H9 (cell line): ENCODE results near the gene MND1. TPM values are rescaled to one million over a fixed set of nuclear protein-coding genes. Genes with fewer than 3 reads are reported as not detected.

Source experiments
- DNase-seq: peaks from one replicate; pipeline ENCODE4 v3.0.0-alpha.2; 2017
- H2AFZ ChIP-seq: one replicate; pipeline ENCODE4 v1.6.1; 2013; ENCODE audit warnings: mild to moderate bottlenecking, low read length, control low read depth, moderate library complexity
- H2AK5ac ChIP-seq: 2 replicates; pipeline ENCODE4 v1.6.1; 2013; ENCODE audit warnings: low read length, control low read depth, mixed read lengths; ENCODE audit not compliant: insufficient read length
- H2BK120ac ChIP-seq: one replicate; pipeline ENCODE4 v1.6.1; 2013; ENCODE audit warnings: low read depth, mild to moderate bottlenecking, low read length, control low read depth, inconsistent platforms; ENCODE audit not compliant: poor library complexity, severe bottlenecking
- H2BK12ac ChIP-seq: 2 replicates; pipeline ENCODE4 v1.6.1; 2013; ENCODE audit warnings: low read length, control low read depth, mixed read lengths, low read depth; ENCODE audit not compliant: insufficient read length
- H2BK15ac ChIP-seq: 2 replicates; pipeline ENCODE4 v1.6.1; 2013; ENCODE audit warnings: low read depth, low read length, control low read depth
- H2BK20ac ChIP-seq: one replicate; pipeline ENCODE4 v1.6.1; 2013; ENCODE audit warnings: low read depth, mild to moderate bottlenecking, low read length, control low read depth, inconsistent platforms; ENCODE audit not compliant: poor library complexity, severe bottlenecking
- H2BK5ac ChIP-seq: 2 replicates; pipeline ENCODE4 v1.6.1; 2013; ENCODE audit warnings: low read length, control low read depth, mixed read lengths; ENCODE audit not compliant: insufficient read length
- H3K14ac ChIP-seq: 2 replicates; pipeline ENCODE4 v1.6.1; 2013; ENCODE audit warnings: low read length, control low read depth; ENCODE audit not compliant: insufficient read depth
- H3K18ac ChIP-seq: 2 replicates; pipeline ENCODE4 v1.6.1; 2013; ENCODE audit warnings: low read depth, mild to moderate bottlenecking, mixed read lengths, low read length, control low read depth; ENCODE audit not compliant: insufficient read length
- H3K23ac ChIP-seq: 2 replicates; pipeline ENCODE4 v1.6.1; 2013; ENCODE audit warnings: low read length, control low read depth, mixed read lengths, low read depth; ENCODE audit not compliant: insufficient read length
- H3K23me2 ChIP-seq: 2 replicates; pipeline ENCODE4 v1.6.1; 2013; ENCODE audit warnings: low read depth, mild to moderate bottlenecking, mixed read lengths, low read length, control low read depth; ENCODE audit not compliant: insufficient read length, poor library complexity, severe bottlenecking
- H3K27ac ChIP-seq: 2 replicates; pipeline ENCODE4 v1.5.1; 2013; ENCODE audit warnings: low read length, control low read depth, mixed read lengths, low read depth; ENCODE audit not compliant: insufficient read length
- H3K27me3 ChIP-seq: 2 replicates; pipeline ENCODE4 v1.6.1; 2013; ENCODE audit warnings: low read length, control low read depth, inconsistent platforms; ENCODE audit not compliant: insufficient read depth
- H3K4ac ChIP-seq: 2 replicates; pipeline ENCODE4 v1.6.1; 2013; ENCODE audit warnings: low read depth, mild to moderate bottlenecking, control low read depth, inconsistent platforms, low read length, moderate library complexity
- H3K4me1 ChIP-seq: 2 replicates; pipeline ENCODE4 v1.6.1; 2013; ENCODE audit warnings: low read length, control low read depth, inconsistent platforms; ENCODE audit not compliant: insufficient read depth
- H3K4me2 ChIP-seq: 2 replicates; pipeline ENCODE4 v1.6.1; 2013; ENCODE audit warnings: low read length, control low read depth, mixed read lengths; ENCODE audit not compliant: insufficient read length, insufficient read depth
- H3K56ac ChIP-seq: 2 replicates; pipeline ENCODE4 v1.6.1; 2013; ENCODE audit warnings: low read depth, mild to moderate bottlenecking, mixed read lengths, low read length, control low read depth; ENCODE audit not compliant: insufficient read length
- H3K79me1 ChIP-seq: 2 replicates; pipeline ENCODE4 v1.6.1; 2013; ENCODE audit warnings: low read depth, mild to moderate bottlenecking, moderate library complexity, low read length, control low read depth, inconsistent platforms; ENCODE audit not compliant: insufficient read depth, poor library complexity, severe bottlenecking
- H3K79me2 ChIP-seq: 2 replicates; pipeline ENCODE4 v1.6.1; 2013; ENCODE audit warnings: low read length, control low read depth, inconsistent platforms; ENCODE audit not compliant: insufficient read depth
- H3K9ac ChIP-seq: 2 replicates; pipeline ENCODE4 v1.6.1; 2013; ENCODE audit warnings: low read length, control low read depth, mixed read lengths; ENCODE audit not compliant: insufficient read length; ENCODE audit errors: extremely low read depth
- H3K9me3 ChIP-seq: one replicate; pipeline ENCODE4 v1.6.1; 2013; ENCODE audit warnings: low read depth, low read length, inconsistent platforms; ENCODE audit not compliant: control insufficient read depth
- H3T11ph ChIP-seq: one replicate; pipeline ENCODE4 v1.6.1; 2013; ENCODE audit warnings: mild to moderate bottlenecking, low read length, control low read depth, inconsistent platforms
- H4K20me1 ChIP-seq: one replicate; pipeline ENCODE4 v1.6.1; 2013; ENCODE audit not compliant: control insufficient read depth, insufficient read length, insufficient read depth
- H4K5ac ChIP-seq: 2 replicates; pipeline ENCODE4 v1.6.1; 2013; ENCODE audit warnings: low read depth, mild to moderate bottlenecking, mixed read lengths, low read length, control low read depth; ENCODE audit not compliant: insufficient read length
- H4K8ac ChIP-seq: replicated peaks from 2 replicates; pipeline ENCODE4 v1.6.1; 2013; ENCODE audit warnings: low read length, control low read depth, mixed read lengths, low read depth; ENCODE audit not compliant: insufficient read length
- H4K91ac ChIP-seq: 2 replicates; pipeline ENCODE4 v1.6.1; 2013; ENCODE audit warnings: low read depth, mild to moderate bottlenecking, moderate library complexity, mixed read lengths, low read length, control low read depth; ENCODE audit not compliant: insufficient read length
- H3K27ac Mint-ChIP-seq, 3 experiments: 2 replicates in 2 of 3; 3 replicates in 1 of 3; pipeline ENCODE4 v1.8.0; 2020 to 2021; ENCODE audit warnings: mixed read lengths in 3 of 3, mild to moderate bottlenecking in 1 of 3, moderate library complexity in 1 of 3
- H3K27me3 Mint-ChIP-seq: 2 replicates; pipeline ENCODE4 v1.8.0; 2021; ENCODE audit warnings: low read depth, mild to moderate bottlenecking, moderate library complexity, mixed read lengths
- H3K36me3 Mint-ChIP-seq, 3 experiments: 2 replicates in 2 of 3; 3 replicates in 1 of 3; pipeline ENCODE4 v1.8.0; 2020 to 2021; ENCODE audit warnings: low read depth in 3 of 3, mixed read lengths in 3 of 3; ENCODE audit not compliant: insufficient read depth in 1 of 3
- H3K4me1 Mint-ChIP-seq, 2 experiments: 2 replicates each; pipeline ENCODE4 v1.8.0; 2020; ENCODE audit warnings: mixed read lengths in 2 of 2
- H3K4me3 Mint-ChIP-seq, 2 experiments: 2 replicates in 1 of 2; 3 replicates in 1 of 2; pipeline ENCODE4 v1.8.0; 2020 to 2021; ENCODE audit warnings: mild to moderate bottlenecking in 2 of 2, mixed read lengths in 2 of 2, moderate library complexity in 1 of 2
- H3K9me3 Mint-ChIP-seq, 2 experiments: 2 replicates in 1 of 2; 3 replicates in 1 of 2; pipeline ENCODE4 v1.8.0; 2020; ENCODE audit warnings: mild to moderate bottlenecking in 2 of 2, mixed read lengths in 2 of 2, moderate library complexity in 1 of 2
- WGBS: extraction: QIAGEN DNeasy Blood & Tissue Kit; methylation state at CpG from one replicate; pipeline ENCODE4 v1.1.7; 2013; ENCODE audit warnings: missing lambda C conversion rate, low lambda C conversion rate, mixed read lengths; ENCODE audit not compliant: insufficient read length; ENCODE audit errors: extremely low coverage; 5-methylcytosine and 5-hydroxymethylcytosine counted together
- total RNA-seq: library from RNA; stranded (reverse); gene quantifications from 2 replicates; pipeline ENCODE4 v1.2.1, GENCODE V29; 2021
- TF ChIP-seq, protein P1 (sequence below): fragments of 200-600 bp; sonication (generic); conservative IDR thresholded peaks from 3 replicates; pipeline ENCODE4 v1.8.0; 2021; ENCODE audit warnings: antibody characterized with exemption, mild to moderate bottlenecking

MND1 gene
- total RNA-seq, 1 experiment from 2014 or later = 21.0 TPM

DNA sequence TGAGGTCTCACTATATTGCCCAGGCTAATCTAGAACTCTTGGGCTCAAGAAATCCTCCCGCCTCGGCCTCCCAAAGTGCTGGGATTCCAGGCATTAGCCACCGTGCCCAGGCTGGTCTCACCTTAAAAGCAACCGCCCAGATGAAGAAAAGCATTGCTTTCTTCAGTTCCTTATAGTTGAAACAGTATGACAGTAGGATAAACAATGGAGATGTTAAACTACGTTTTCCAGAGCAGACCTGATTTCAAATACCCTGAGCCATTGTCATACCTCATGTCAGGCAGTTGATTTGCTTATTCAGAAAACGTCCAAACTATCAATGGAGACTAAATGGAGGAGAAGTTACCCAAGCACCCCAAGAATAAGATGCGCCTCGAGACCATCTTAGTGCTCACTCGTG, 95.3 kb downstream of the MND1 start:
- Mint-ChIP-seq H3K4me1 (0 out of 4 replicates have a peak, but pooled peaks cover 0 to 3% of the 10 kb centered on the region in 2 experiments), H3K9me3 (no peaks in the 10 kb centered on the region), H3K27ac (no peak overlapping the region), H3K36me3 (no peaks in the 10 kb centered on the region), H3K4me3 (no peak overlapping the region), H3K27me3 (peaks cover 1% of the 10 kb centered on the region; the same call in 1 of the 2 replicates)
- Histone ChIP-seq H3K4ac (no peak overlapping the region), H3K23me2 (no peaks in the 10 kb centered on the region), H2BK5ac (no peak overlapping the region), H3K79me2 (no peaks in the 10 kb centered on the region), H2BK15ac (no peak overlapping the region), H4K20me1 (no peaks in the 10 kb centered on the region), H3K9me3 (no peaks in the 10 kb centered on the region), H2AK5ac (no peak overlapping the region), H3T11ph (no peak overlapping the region), H3K79me1 (no peaks in the 10 kb centered on the region), H3K27ac (no peak overlapping the region), H3K4me2 (no peak overlapping the region), H2BK120ac (no peak overlapping the region), H2BK20ac (no peak overlapping the region), H2BK12ac (no peak overlapping the region), H3K18ac (no peak overlapping the region), H3K27me3 (no peaks in the 10 kb centered on the region), H3K9ac (no peak overlapping the region), H2AFZ (no peak overlapping the region), H4K8ac (no peak overlapping the region), H3K4me1 (no peaks in the 10 kb centered on the region), H4K91ac (no peak overlapping the region), H4K5ac (no peak overlapping the region), H3K23ac (no peak overlapping the region), H3K56ac (no peak overlapping the region), H3K14ac (no peak overlapping the region)
- DNase-seq = no peak
- TF ChIP-seq, protein P1, sequence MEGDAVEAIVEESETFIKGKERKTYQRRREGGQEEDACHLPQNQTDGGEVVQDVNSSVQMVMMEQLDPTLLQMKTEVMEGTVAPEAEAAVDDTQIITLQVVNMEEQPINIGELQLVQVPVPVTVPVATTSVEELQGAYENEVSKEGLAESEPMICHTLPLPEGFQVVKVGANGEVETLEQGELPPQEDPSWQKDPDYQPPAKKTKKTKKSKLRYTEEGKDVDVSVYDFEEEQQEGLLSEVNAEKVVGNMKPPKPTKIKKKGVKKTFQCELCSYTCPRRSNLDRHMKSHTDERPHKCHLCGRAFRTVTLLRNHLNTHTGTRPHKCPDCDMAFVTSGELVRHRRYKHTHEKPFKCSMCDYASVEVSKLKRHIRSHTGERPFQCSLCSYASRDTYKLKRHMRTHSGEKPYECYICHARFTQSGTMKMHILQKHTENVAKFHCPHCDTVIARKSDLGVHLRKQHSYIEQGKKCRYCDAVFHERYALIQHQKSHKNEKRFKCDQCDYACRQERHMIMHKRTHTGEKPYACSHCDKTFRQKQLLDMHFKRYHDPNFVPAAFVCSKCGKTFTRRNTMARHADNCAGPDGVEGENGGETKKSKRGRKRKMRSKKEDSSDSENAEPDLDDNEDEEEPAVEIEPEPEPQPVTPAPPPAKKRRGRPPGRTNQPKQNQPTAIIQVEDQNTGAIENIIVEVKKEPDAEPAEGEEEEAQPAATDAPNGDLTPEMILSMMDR = no peak
- WGBS = no CpG with 5 or more reads among the region's 9 CpGs
